ENCODE data around the gene PSEN2. TPM values are rescaled to one million over a fixed set of nuclear protein-coding genes. Genes with fewer than 3 reads are reported as not detected.

Gene PSEN2
- total and polyA plus RNA-seq, 9 of the 15 experiments (the other 6 are each of a cell fraction or from before 2014, with no cell fraction given) = 2.3 to 21.5 (median 13.7) TPM

DNA sequence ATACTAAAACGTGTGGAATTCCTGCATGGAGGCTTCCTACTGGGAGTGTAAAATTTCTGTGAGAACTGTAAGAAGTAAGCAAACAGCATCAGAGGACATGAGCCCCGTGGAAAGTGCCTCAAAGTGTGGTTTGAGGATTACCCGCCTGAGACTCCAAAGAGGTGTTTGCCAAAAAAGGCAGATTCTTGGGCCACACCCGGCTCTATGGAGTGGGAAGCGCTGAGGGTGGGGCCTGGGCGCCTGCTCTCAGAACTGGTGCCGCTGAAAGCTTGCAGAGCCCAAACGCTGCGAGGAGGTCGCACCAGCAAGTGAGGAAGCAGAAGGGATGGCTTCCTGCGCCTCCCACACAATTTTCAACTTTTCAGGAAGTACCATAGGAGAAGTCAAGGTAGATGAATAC, 43.0 kb upstream of the PSEN2 start:
- ChIA-PET POLR2A (interaction anchor here (1.1 to 2.7 kb wide), 2 partner anchors 12 to 45 kb away, joined by 4 to 15 read pairs; no protein-coding TSS in a partner anchor), CTCF (ENCODE audit: low intra/inter-chr PET ratio) (interaction anchor here (1.5 to 3.2 kb wide), 2 partner anchors 177 to 193 kb away, joined by 5 to 32 read pairs; no protein-coding TSS in a partner anchor)
- intact Hi-C loops (cut with micrococcal nuclease) = loop anchor here (5.0 to 10.0 kb wide), 3 partner anchors 65 to 403 kb away; partner anchors contain the start of gene STUM
- BruUV-seq (replicated peaks) = no TSS peak
- Histone ChIP-seq H3K4me1 (replicated peaks in 1 of 2; ENCODE audit: control insufficient read depth in 2 of 2, insufficient read depth in 2 of 2, low read length in 2 of 2) (peaks cover 5 to 7% of the 10 kb centered on the region in 2 experiments; a peak in 3 of 5 replicates), H3K27me3 (ENCODE audit: control insufficient read depth in 2 of 2, insufficient read depth in 2 of 2, low read length in 2 of 2) (peaks cover 49 to 58% of the 10 kb centered on the region in 2 experiments), H3K27ac (ENCODE audit: extremely low read depth, low read depth, low read length) (no peak overlapping the region), H3K9me3 (replicated peaks; ENCODE audit: control insufficient read depth, insufficient read depth, low read depth, low read length) (no peaks in the 10 kb centered on the region), H3K79me2 (ENCODE audit: control insufficient read depth, insufficient read depth, low read length) (no peaks in the 10 kb centered on the region), H3K9ac (ENCODE audit: insufficient read depth in 1 of 2, low read depth in 2 of 2, low read length in 2 of 2) (no peak overlapping the region), H3K36me3 (ENCODE audit: control insufficient read depth, insufficient read depth, low read length) (no peaks in the 10 kb centered on the region), H3K9me1 (ENCODE audit: control insufficient read depth, insufficient read depth, low read length) (no peaks in the 10 kb centered on the region), H3K4me2 (ENCODE audit: insufficient read depth, low read length) (peak overlapping the region; percentile 9; the same call in 1 of the 2 replicates), H2AFZ (ENCODE audit: low read depth, low read length) (peak overlapping the region; percentile 97), H3K4me3 (no peak overlapping the region), H4K20me1 (replicated peaks; ENCODE audit: control insufficient read depth, insufficient read depth, low read length) (no peaks in the 10 kb centered on the region)
- ATAC-seq = peak; percentile 56
- DNase-seq (ENCODE audit: extremely low read depth in 1 of 4, low spot score in 3 of 4) = peak; percentile 34 to 45 (median 42)
- in situ Hi-C loops (cut with MboI) = loop anchor here (5.0 kb wide), 1 partner anchor 190 kb away; no protein-coding TSS in a partner anchor
- FAIRE-seq = no peak
- WGBS (ENCODE audit: insufficient coverage, low coverage, missing lambda C conversion rate) = 59% methylated on average over 11 of the region's 11 CpGs
- no peak for TF ChIP-seq ZNF586 (CRISPR knock-in tag; conservative IDR thresholded peaks at IDR 0.05)
- TF ChIP-seq, protein P1, sequence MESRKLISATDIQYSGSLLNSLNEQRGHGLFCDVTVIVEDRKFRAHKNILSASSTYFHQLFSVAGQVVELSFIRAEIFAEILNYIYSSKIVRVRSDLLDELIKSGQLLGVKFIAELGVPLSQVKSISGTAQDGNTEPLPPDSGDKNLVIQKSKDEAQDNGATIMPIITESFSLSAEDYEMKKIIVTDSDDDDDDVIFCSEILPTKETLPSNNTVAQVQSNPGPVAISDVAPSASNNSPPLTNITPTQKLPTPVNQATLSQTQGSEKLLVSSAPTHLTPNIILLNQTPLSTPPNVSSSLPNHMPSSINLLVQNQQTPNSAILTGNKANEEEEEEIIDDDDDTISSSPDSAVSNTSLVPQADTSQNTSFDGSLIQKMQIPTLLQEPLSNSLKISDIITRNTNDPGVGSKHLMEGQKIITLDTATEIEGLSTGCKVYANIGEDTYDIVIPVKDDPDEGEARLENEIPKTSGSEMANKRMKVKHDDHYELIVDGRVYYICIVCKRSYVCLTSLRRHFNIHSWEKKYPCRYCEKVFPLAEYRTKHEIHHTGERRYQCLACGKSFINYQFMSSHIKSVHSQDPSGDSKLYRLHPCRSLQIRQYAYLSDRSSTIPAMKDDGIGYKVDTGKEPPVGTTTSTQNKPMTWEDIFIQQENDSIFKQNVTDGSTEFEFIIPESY (CRISPR knock-in tag; IDR thresholded peaks at IDR 0.05) = peak; percentile 53; the same call in 1 of the 2 replicates
- no peak for TF ChIP-seq WHSC1 (IDR thresholded peaks at IDR 0.05; ENCODE audit: low read length)
- TF ChIP-seq, protein P2, sequence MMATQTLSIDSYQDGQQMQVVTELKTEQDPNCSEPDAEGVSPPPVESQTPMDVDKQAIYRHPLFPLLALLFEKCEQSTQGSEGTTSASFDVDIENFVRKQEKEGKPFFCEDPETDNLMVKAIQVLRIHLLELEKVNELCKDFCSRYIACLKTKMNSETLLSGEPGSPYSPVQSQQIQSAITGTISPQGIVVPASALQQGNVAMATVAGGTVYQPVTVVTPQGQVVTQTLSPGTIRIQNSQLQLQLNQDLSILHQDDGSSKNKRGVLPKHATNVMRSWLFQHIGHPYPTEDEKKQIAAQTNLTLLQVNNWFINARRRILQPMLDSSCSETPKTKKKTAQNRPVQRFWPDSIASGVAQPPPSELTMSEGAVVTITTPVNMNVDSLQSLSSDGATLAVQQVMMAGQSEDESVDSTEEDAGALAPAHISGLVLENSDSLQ (IDR thresholded peaks at IDR 0.05) = no peak
- no peak for TF ChIP-seq ARID4B (CRISPR knock-in tag; IDR thresholded peaks at IDR 0.05)
- TF ChIP-seq SRSF7 (optimal IDR thresholded peaks at IDR 0.05; ENCODE audit: low read depth, low read length) = no peak
- no peak for TF ChIP-seq ZBED1 (IDR thresholded peaks at IDR 0.05)
- TF ChIP-seq, protein P3, sequence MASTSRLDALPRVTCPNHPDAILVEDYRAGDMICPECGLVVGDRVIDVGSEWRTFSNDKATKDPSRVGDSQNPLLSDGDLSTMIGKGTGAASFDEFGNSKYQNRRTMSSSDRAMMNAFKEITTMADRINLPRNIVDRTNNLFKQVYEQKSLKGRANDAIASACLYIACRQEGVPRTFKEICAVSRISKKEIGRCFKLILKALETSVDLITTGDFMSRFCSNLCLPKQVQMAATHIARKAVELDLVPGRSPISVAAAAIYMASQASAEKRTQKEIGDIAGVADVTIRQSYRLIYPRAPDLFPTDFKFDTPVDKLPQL (IDR thresholded peaks at IDR 0.05; ENCODE audit: extremely low read depth, insufficient read length) = no peak
- TF ChIP-seq ZNF766 (CRISPR knock-in tag; conservative IDR thresholded peaks at IDR 0.05) = 0 out of 2 replicates have a peak, but pooled peaks have one; percentile 21
- no peak for TF ChIP-seq SMC3 (conservative IDR thresholded peaks at IDR 0.05; ENCODE audit: insufficient read depth, low read depth, low read length)
- TF ChIP-seq, protein P4, sequence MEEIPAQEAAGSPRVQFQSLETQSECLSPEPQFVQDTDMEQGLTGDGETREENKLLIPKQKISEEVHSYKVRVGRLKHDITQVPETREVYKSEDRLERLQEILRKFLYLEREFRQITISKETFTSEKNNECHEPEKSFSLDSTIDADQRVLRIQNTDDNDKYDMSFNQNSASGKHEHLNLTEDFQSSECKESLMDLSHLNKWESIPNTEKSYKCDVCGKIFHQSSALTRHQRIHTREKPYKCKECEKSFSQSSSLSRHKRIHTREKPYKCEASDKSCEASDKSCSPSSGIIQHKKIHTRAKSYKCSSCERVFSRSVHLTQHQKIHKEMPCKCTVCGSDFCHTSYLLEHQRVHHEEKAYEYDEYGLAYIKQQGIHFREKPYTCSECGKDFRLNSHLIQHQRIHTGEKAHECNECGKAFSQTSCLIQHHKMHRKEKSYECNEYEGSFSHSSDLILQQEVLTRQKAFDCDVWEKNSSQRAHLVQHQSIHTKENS (CRISPR knock-in tag; IDR thresholded peaks at IDR 0.05) = no peak
